Activated CD4-positive, alpha-beta T cell treated with anti-CD3 and anti-CD28 coated beads, Interleukin-2, amount 50 U/mL, for 16 hours (primary cell): ENCODE data around the gene PCNX3.

Experiments
- DNase-seq: peaks from one replicate; pipeline ENCODE4 v3.0.0-alpha.2; 2020

Gene PCNX3

GRCh38 chr11:65640483-65641296 lies 25.1 kb downstream of the PCNX3 start:
- peak; percentile 30 for DNase-seq

- DNase-seq: no peak
Measured at GRCh38 chr11:65641297-65642013, 25.9 kb downstream of the PCNX3 start.

GRCh38 chr11:65642014-65642671 lies 26.6 kb downstream of the PCNX3 start:
- DNase-seq: no peak

- DNase-seq: peak; percentile 25
Measured at GRCh38 chr11:65643971-65644370, 28.4 kb downstream of the PCNX3 start.

- no peak for DNase-seq
Measured at GRCh38 chr11:65644837-65645236, 29.3 kb downstream of the PCNX3 start.

GRCh38 chr11:65645710-65646109 lies 30.1 kb downstream of the PCNX3 start:
- DNase-seq: no peak

- no peak for DNase-seq
Measured at GRCh38 chr11:65646288-65646957, 30.8 kb downstream of the PCNX3 start.

GRCh38 chr11:65646958-65647701 lies 31.6 kb downstream of the PCNX3 start:
- no peak for DNase-seq

GRCh38 chr11:65648997-65649493 lies 33.5 kb downstream of the PCNX3 start:
- DNase-seq: no peak

GRCh38 chr11:65649656-65650546 lies 34.3 kb downstream of the PCNX3 start:
- no peak for DNase-seq

- no peak for DNase-seq
Measured at GRCh38 chr11:65650547-65651338, 35.2 kb downstream of the PCNX3 start.

- DNase-seq: no peak
Measured at GRCh38 chr11:65651339-65651588, 35.7 kb downstream of the PCNX3 start.

- DNase-seq: no peak
Measured at GRCh38 chr11:65651589-65652510, 36.3 kb downstream of the PCNX3 start.

- peak; percentile 94 for DNase-seq
Measured at GRCh38 chr11:65652511-65653228, 37.1 kb downstream of the PCNX3 start.

- no peak for DNase-seq
Measured at GRCh38 chr11:65653229-65654225, 38.0 kb downstream of the PCNX3 start.

GRCh38 chr11:65654375-65655349 lies 39.1 kb downstream of the PCNX3 start:
- no peak for DNase-seq
